Neutrophil (primary cell): ENCODE data around the gene FHDC1.
A peak's percentile ranks its signal among the peaks of the same experiment; 100 is the strongest.
"Not testable (repeated sequence)": the region's sequence is repeated elsewhere in the genome, so short reads cannot be mapped to it uniquely, and the experiment has no call there.

Experiments
- H3K27ac ChIP-seq: fragments of 200-600 bp; sonication (generic); 2 replicates; pipeline ENCODE4 v1.5.1; 2016; ENCODE audit warnings: mild to moderate bottlenecking, moderate library complexity
- H3K27me3 ChIP-seq: fragments of 200-600 bp; sonication (generic); 2 replicates; pipeline ENCODE4 v1.6.0; 2016; ENCODE audit warnings: mild to moderate bottlenecking
- H3K36me3 ChIP-seq: fragments of 200-600 bp; sonication (generic); 2 replicates; pipeline ENCODE4 v1.5.1; 2017
- H3K4me1 ChIP-seq, 2 experiments: fragments of 200-600 bp in 1 of 2; sonication (generic) in 1 of 2; 1 replicate in 1 of 2; 2 replicates in 1 of 2; pipeline versions ENCODE4 v1.5.1 to v1.6.1; 2013 to 2016; ENCODE audit warnings: low read depth in 1 of 2, low read length in 1 of 2, mild to moderate bottlenecking in 1 of 2, moderate library complexity in 1 of 2; ENCODE audit not compliant: control insufficient read depth in 1 of 2, insufficient read depth in 1 of 2
- H3K4me3 ChIP-seq, 2 experiments: fragments of 200-600 bp in 1 of 2; sonication (generic) in 1 of 2; 1 replicate in 1 of 2; 2 replicates in 1 of 2; pipeline ENCODE4 v1.5.1; 2013 to 2016; ENCODE audit warnings: low read depth in 1 of 2, low read length in 1 of 2, mild to moderate bottlenecking in 1 of 2, moderate library complexity in 1 of 2
- H3K9me3 ChIP-seq: fragments of 200-600 bp; sonication (generic); 2 replicates; pipeline ENCODE4 v1.5.1; 2016
- TF ChIP-seq, protein P1 (sequence below): fragments of 200-600 bp; sonication (generic); IDR thresholded peaks from 2 replicates; pipeline ENCODE4 v1.5.1; 2016; ENCODE audit warnings: antibody characterized with exemption

FHDC1 gene

DNA sequence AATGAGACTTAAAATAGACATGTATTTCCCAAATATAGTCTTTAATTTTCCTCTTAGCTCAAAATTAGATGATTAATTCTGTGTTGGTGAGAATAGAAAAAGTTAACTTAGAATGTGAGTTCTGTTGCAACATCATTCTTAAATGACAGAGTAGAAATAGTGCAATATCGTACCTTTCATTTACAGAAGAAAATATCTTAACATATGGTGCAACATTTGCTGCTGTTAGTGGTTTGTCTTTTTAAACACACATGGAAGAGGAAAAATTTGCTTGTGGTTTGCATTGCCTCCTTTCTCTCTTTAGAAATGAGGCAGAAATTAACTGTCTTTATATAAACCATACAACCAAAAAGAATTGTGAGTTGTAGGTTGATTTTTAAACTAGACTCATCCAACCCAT is 39.3 kb upstream of the FHDC1 start:
- H3K4me1 ChIP-seq: peaks cover 20 to 51% of the 10 kb centered on the region in 2 experiments
- H3K27ac ChIP-seq: peak overlapping the region; percentile 9
- TF ChIP-seq, protein P1, sequence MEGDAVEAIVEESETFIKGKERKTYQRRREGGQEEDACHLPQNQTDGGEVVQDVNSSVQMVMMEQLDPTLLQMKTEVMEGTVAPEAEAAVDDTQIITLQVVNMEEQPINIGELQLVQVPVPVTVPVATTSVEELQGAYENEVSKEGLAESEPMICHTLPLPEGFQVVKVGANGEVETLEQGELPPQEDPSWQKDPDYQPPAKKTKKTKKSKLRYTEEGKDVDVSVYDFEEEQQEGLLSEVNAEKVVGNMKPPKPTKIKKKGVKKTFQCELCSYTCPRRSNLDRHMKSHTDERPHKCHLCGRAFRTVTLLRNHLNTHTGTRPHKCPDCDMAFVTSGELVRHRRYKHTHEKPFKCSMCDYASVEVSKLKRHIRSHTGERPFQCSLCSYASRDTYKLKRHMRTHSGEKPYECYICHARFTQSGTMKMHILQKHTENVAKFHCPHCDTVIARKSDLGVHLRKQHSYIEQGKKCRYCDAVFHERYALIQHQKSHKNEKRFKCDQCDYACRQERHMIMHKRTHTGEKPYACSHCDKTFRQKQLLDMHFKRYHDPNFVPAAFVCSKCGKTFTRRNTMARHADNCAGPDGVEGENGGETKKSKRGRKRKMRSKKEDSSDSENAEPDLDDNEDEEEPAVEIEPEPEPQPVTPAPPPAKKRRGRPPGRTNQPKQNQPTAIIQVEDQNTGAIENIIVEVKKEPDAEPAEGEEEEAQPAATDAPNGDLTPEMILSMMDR: no peak
- H3K9me3 ChIP-seq: no peaks in the 10 kb centered on the region
- no peaks in the 10 kb centered on the region for H3K27me3 ChIP-seq
- no peak overlapping the region for H3K4me3 ChIP-seq
- H3K36me3 ChIP-seq: peaks cover 13% of the 10 kb centered on the region

DNA sequence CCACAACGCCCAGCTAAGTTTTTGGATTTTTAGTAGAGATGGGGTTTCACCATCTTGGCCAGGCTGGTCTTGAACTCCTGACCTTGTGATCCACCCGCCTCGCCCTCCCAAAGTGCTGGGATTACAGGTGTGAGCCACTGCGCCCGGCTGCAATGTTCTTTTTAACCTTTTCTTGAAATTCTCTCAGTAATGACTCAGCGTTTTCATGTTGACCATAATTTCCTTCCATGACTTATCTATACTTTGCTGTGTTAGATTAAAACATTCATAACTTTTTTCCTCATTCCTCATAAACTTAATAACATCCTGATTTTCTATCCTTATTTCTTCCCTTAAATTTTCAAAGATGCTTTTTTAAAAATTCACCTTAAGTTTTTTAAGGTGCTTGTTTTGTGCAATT is 38.0 kb upstream of the FHDC1 start:
- not testable (repeated sequence) for H3K9me3 ChIP-seq

GRCh38 chr4:152898606-152899005 is 37.5 kb upstream of the FHDC1 start:
- Histone ChIP-seq H3K9me3 (no peaks in the 10 kb centered on the region), H3K27ac (no peak overlapping the region), H3K4me3 (no peak overlapping the region), H3K4me1 (peaks cover 15 to 34% of the 10 kb centered on the region in 2 experiments), H3K36me3 (peaks cover 5% of the 10 kb centered on the region), H3K27me3 (no peaks in the 10 kb centered on the region)
- TF ChIP-seq, protein P1: no peak

More for the DNA sequence above, 38.0 kb upstream of the FHDC1 start:
- H3K36me3 ChIP-seq, H3K27ac ChIP-seq, H3K27me3 ChIP-seq, H3K4me3 ChIP-seq: not testable (repeated sequence)
- H3K4me1 ChIP-seq: peaks cover 15 to 38% of the 10 kb centered on the region in 2 experiments

GRCh38 chr4:152900395-152900794 is 35.7 kb upstream of the FHDC1 start:
- H3K27ac ChIP-seq: no peak overlapping the region
- H3K4me3 ChIP-seq: no peak overlapping the region
- no peaks in the 10 kb centered on the region for H3K9me3 ChIP-seq
- H3K4me1 ChIP-seq: peaks cover 15 to 28% of the 10 kb centered on the region in 2 experiments
- H3K27me3 ChIP-seq: no peaks in the 10 kb centered on the region
- TF ChIP-seq, protein P1: no peak
- H3K36me3 ChIP-seq: no peaks in the 10 kb centered on the region

- TF ChIP-seq, protein P1: no peak
- H3K4me3 ChIP-seq: no peak overlapping the region
These were observed 34.9 kb upstream of the FHDC1 start for GRCh38 chr4:152901205-152901604.

GRCh38 chr4:152903658-152904057 is 32.5 kb upstream of the FHDC1 start:
- Histone ChIP-seq H3K4me3 (no peak overlapping the region), H3K9me3 (no peaks in the 10 kb centered on the region), H3K36me3 (peaks cover 4% of the 10 kb centered on the region), H3K27me3 (no peaks in the 10 kb centered on the region), H3K4me1 (no peaks in the 10 kb centered on the region), H3K27ac (no peak overlapping the region)
- TF ChIP-seq, protein P1: no peak

More at GRCh38 chr4:152901205-152901604, 34.9 kb upstream of the FHDC1 start:
- no peaks in the 10 kb centered on the region for H3K9me3 ChIP-seq
- H3K27me3 ChIP-seq: no peaks in the 10 kb centered on the region
- H3K4me1 ChIP-seq: peaks cover 15 to 21% of the 10 kb centered on the region in 2 experiments
- H3K36me3 ChIP-seq: no peaks in the 10 kb centered on the region
- no peak overlapping the region for H3K27ac ChIP-seq
